ENCODE results near the gene ALDH3A2. TPM values are rescaled to one million over a fixed set of nuclear protein-coding genes. Genes with fewer than 3 reads are reported as not detected.
A peak's percentile ranks its signal among the peaks of the same experiment; 100 is the strongest.

Gene ALDH3A2
- total RNA-seq, 4 donors from 2014 or later = 385 to 619 (median 435) TPM

GRCh38 chr17:19713462-19713861, 64.9 kb downstream of the ALDH3A2 start:
- 79 to 87% methylated on average over 12 to 16 of the region's 16 CpGs for WGBS, 2 donors
- H3K4me3 ChIP-seq (ENCODE audit: low read depth, poor library complexity, severe bottlenecking) = no peak overlapping the region
- TF ChIP-seq POLR2A (IDR thresholded peaks at IDR 0.05) = no peak
- TF ChIP-seq, protein P1, sequence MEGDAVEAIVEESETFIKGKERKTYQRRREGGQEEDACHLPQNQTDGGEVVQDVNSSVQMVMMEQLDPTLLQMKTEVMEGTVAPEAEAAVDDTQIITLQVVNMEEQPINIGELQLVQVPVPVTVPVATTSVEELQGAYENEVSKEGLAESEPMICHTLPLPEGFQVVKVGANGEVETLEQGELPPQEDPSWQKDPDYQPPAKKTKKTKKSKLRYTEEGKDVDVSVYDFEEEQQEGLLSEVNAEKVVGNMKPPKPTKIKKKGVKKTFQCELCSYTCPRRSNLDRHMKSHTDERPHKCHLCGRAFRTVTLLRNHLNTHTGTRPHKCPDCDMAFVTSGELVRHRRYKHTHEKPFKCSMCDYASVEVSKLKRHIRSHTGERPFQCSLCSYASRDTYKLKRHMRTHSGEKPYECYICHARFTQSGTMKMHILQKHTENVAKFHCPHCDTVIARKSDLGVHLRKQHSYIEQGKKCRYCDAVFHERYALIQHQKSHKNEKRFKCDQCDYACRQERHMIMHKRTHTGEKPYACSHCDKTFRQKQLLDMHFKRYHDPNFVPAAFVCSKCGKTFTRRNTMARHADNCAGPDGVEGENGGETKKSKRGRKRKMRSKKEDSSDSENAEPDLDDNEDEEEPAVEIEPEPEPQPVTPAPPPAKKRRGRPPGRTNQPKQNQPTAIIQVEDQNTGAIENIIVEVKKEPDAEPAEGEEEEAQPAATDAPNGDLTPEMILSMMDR (IDR thresholded peaks at IDR 0.05) = no peak
- intact Hi-C loops (cut with DNase I; ENCODE audit: low total_unique reads) = no loop called here
- DNase-seq (ENCODE audit: low spot score in 2 of 2) = peak in 1 of 2 donors; percentile 82

DNA sequence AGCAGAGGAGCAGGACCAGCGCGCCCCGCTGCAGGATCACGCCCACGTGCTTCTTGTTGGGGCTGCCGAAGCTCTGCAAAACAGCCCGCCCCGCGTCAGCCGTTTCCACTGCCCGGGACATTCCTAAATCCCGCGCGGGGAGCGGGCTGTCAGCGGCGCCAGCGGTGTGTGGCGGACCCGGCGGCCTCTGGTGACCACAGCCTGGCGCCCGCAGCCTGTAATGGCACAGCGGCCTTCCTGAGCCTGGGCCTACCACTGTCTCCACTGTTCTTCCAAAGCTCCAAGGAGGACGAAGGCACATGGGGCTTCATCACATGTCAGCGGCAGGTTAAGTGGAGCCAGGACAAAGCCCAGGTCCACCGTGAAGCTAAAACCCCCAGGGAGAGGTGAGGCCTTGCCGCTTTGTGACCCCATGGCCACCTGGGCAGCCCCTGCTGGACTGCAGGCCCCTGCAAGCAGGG, 65.4 kb downstream of the ALDH3A2 start:
- TF ChIP-seq POLR2A (IDR thresholded peaks at IDR 0.05) = no peak
- TF ChIP-seq, protein P1 (IDR thresholded peaks at IDR 0.05) = no peak
- peak in 1 of 2 donors; percentile 76 for DNase-seq (ENCODE audit: low spot score in 2 of 2)
- no peak overlapping the region for H3K4me3 ChIP-seq (ENCODE audit: low read depth, poor library complexity, severe bottlenecking)
- WGBS, 2 donors = 95 to 96% methylated on average over 16 to 26 of the region's 28 CpGs
- intact Hi-C loops (cut with DNase I; ENCODE audit: low total_unique reads) = no loop called here

DNA sequence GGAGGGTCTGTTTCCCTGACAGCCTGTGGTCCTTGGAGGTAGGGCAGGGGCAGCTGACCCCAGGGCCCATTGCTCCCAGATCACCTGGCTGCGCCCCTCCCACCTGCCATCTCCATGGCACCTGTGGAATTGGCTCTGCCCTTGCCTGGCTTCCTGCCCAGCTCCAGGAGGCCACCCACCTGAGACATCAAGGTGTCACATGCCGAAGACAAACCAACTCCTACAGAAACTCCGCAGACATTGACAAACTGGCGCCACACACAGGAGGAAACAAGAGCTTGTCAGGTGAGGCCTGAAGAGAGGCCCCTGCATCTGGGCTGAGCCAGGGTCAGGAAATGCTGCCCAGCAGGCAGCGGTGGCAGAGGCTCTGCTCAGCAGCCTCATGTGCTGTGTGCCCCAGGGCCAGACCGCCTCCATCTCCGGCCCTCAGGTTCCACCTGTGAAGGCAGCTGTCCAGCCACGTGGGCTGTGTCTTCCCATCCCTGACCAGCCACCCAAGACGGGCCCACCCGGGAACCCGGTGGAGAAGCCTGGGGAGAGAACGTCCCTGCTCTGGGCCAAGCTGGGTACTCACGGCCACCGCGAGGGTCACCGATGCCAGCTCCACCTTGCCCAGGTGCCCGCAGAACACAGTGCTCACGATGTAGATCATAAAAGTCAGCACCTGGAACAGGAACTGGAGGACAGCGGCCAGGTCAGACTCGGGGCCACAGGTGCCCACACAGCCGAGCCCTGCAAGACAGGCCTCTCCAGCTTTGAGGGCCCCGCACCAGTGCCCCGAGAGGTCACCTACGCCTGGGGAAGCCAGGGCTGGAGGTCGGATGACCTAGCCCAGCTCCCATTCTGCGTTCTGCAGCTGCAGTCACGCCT, 66.2 kb downstream of the ALDH3A2 start:
- 91 to 93% methylated on average over 14 to 18 of the region's 27 CpGs for WGBS, 2 donors
- TF ChIP-seq, protein P1 (IDR thresholded peaks at IDR 0.05) = no peak
- no peak for TF ChIP-seq POLR2A (IDR thresholded peaks at IDR 0.05)

DNA sequence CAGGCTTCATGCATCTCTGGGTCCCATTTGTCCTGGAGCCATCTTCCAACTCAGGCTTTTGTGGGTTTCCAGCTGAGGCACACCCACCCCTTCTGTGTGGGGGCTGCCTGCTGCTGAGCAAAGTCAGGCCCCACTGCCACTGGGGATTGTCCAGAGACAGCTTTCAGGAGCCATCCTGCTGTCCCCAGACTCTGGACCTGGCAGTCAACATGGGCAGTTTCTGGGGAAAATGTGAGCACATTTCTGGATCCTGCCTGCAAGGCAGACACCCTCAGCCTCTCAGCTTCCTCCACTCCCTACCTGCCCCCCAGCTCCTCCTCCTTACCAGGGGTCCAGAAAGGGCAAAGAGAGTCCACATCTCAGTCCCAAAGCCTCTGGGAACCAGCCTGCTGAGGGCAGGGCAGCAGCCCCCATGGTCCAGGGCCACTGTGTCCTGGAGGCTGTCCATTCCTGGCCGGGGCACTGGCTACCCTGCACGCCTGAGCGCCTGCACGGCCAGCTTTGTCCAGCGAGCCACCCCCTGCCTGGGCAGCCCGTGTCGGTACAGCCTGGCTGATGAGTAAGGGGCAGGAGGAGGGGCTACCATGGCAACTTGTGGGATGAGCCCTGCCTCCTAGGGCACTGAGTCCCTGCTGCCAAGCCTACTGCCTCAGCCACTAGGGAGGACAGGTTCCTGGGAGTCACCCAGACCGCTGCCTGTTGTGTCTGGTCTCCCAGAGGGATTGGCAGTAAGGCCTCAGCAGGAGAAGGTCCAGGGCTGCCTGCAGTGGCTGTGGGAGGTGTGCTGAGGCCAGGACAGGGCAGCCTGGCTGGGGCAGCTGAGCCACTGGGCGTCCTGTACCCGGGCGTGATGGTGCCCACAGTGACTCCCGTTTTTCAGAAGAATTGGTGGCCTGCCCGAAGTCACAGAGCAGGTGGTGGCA, 67.8 kb downstream of the ALDH3A2 start, which contains the start of gene SLC47A2:
Gene SLC47A2 (minus strand): TSS at position 477 of the 923 bp plus-strand sequence. CDS start 29 bp downstream, at position 448.
- intact Hi-C loops (cut with DNase I; ENCODE audit: low total_unique reads) = no loop called here
- no peak within 1 kb of the TSS for H3K4me3 ChIP-seq (ENCODE audit: low read depth, poor library complexity, severe bottlenecking)
- no peak for TF ChIP-seq POLR2A (IDR thresholded peaks at IDR 0.05)
- TF ChIP-seq, protein P1 (IDR thresholded peaks at IDR 0.05) = no peak
- DNase-seq (ENCODE audit: low spot score in 2 of 2) = peak in 1 of 2 donors; percentile 62
- 46 to 54% methylated on average over 6 to 10 of the region's 13 CpGs for WGBS, 2 donors

More for the DNA sequence above, 66.2 kb downstream of the ALDH3A2 start:
- intact Hi-C loops (cut with DNase I; ENCODE audit: low total_unique reads) = no loop called here
- H3K4me3 ChIP-seq (ENCODE audit: low read depth, poor library complexity, severe bottlenecking) = no peak overlapping the region
- peak in 1 of 2 donors; percentile 82 for DNase-seq (ENCODE audit: low spot score in 2 of 2)

DNA sequence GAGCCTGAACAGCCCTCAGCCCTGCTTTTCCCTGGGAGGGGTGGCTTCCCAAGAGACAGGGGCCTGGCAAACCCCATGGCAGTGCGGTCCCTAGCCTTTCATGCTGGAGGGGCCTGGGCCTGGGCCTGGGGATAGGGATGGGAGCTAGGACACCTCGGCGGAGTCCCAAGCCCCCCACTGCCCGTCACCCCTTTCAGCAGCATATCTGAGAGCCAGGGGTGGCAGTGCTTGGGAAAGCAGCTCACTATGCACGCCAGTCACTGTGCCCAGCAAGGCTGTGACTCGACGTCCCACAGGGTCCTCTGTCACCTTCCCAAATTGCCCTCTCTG, 68.4 kb downstream of the ALDH3A2 start:
- WGBS, 2 donors = 75 to 92% methylated on average over 2 to 7 of the region's 7 CpGs
- intact Hi-C loops (cut with DNase I; ENCODE audit: low total_unique reads) = no loop called here
- no peak overlapping the region for H3K4me3 ChIP-seq (ENCODE audit: low read depth, poor library complexity, severe bottlenecking)
- DNase-seq (ENCODE audit: low spot score in 2 of 2) = no peak
- no peak for TF ChIP-seq POLR2A (IDR thresholded peaks at IDR 0.05)
- TF ChIP-seq, protein P1 (IDR thresholded peaks at IDR 0.05) = no peak

Measured in lower leg skin (tissue), 4 donors.